IMR-90 (cell line): ENCODE measurements around the gene MLLT3. TPM values are rescaled to one million over a fixed set of nuclear protein-coding genes. Genes with fewer than 3 reads are reported as not detected.

Experiments used
- ATAC-seq: fragments of 200-7000 bp; cut with Tn5 transposase; 2 replicates; pipeline ENCODE4 v1.9.1; 2020; ENCODE audit warnings: low read depth, mild to moderate bottlenecking, moderate library complexity
- BruUV-seq: library from RNA; stranded (reverse); fragments of 400-500 nt; replicated peaks from 2 replicates; lab custom pipeline; 2021; lab: Mats Ljungman, UMichigan
- CTCF ChIA-PET: fragments of 300-600 bp; formaldehyde crosslinking; extraction: SDS; loops from one replicate; lab custom pipeline; 2021; ENCODE audit warnings: antibody characterized with exemption; lab: Yijun Ruan, JAX
- POLR2A ChIA-PET: fragments of 300-600 bp; sonication (Branson Sonifier 250); formaldehyde crosslinking; loops from one replicate; lab custom pipeline; 2022; ENCODE audit warnings: antibody characterized with exemption; ENCODE audit not compliant: unreplicated experiment; lab: Charles Lee
- DNase-seq: peaks from one replicate; pipeline ENCODE4 v3.0.0; 2013
- H2AFZ ChIP-seq: replicated peaks from 2 replicates; pipeline ENCODE3; 2013; ENCODE audit warnings: low read length, mild to moderate bottlenecking; ENCODE audit not compliant: poor library complexity
- H2AK5ac ChIP-seq: 2 replicates; pipeline ENCODE4 v1.6.1; 2013; ENCODE audit warnings: low read depth, low read length, inconsistent platforms
- H2AK9ac ChIP-seq: replicated peaks from 2 replicates; pipeline ENCODE3; 2013; ENCODE audit warnings: mild to moderate bottlenecking, low read depth, low read length, moderate library complexity; ENCODE audit not compliant: poor library complexity
- H2BK120ac ChIP-seq: 2 replicates; pipeline ENCODE4 v1.6.1; 2013; ENCODE audit warnings: low read depth, low read length, inconsistent platforms
- H2BK15ac ChIP-seq: 3 replicates; pipeline ENCODE4 v1.6.1; 2013; ENCODE audit warnings: low read depth, low read length, inconsistent platforms
- H2BK20ac ChIP-seq: 2 replicates; pipeline ENCODE4 v1.6.1; 2013; ENCODE audit warnings: low read depth, mild to moderate bottlenecking, inconsistent platforms, low read length, moderate library complexity
- H2BK5ac ChIP-seq: 2 replicates; pipeline ENCODE4 v1.6.1; 2013; ENCODE audit warnings: mild to moderate bottlenecking, low read depth, low read length, inconsistent platforms; ENCODE audit not compliant: poor library complexity, severe bottlenecking
- H3K14ac ChIP-seq: replicated peaks from 2 replicates; pipeline ENCODE4 v1.6.1; 2013; ENCODE audit warnings: low read depth, low read length, inconsistent platforms
- H3K18ac ChIP-seq: 2 replicates; pipeline ENCODE4 v1.6.1; 2013; ENCODE audit warnings: low read depth, low read length, control low read depth
- H3K23ac ChIP-seq: 2 replicates; pipeline ENCODE4 v1.6.1; 2013; ENCODE audit warnings: low read depth, low read length, inconsistent platforms
- H3K27ac ChIP-seq: 2 replicates; pipeline ENCODE4 v1.5.1; 2013; ENCODE audit warnings: mild to moderate bottlenecking, control low read depth, low read length; ENCODE audit not compliant: insufficient read depth
- H3K27me3 ChIP-seq: 2 replicates; pipeline ENCODE4 v1.6.1; 2013; ENCODE audit warnings: low read length; ENCODE audit not compliant: control insufficient read depth, insufficient read depth
- H3K36me3 ChIP-seq: 2 replicates; pipeline ENCODE4 v1.6.1; 2013; ENCODE audit warnings: low read length, mixed read lengths; ENCODE audit not compliant: control insufficient read depth, insufficient read depth
- H3K4ac ChIP-seq: 2 replicates; pipeline ENCODE4 v1.6.1; 2013; ENCODE audit warnings: low read depth, low read length, inconsistent platforms
- H3K4me1 ChIP-seq: 2 replicates; pipeline ENCODE4 v1.6.1; 2013; ENCODE audit warnings: low read length, mixed read lengths; ENCODE audit not compliant: control insufficient read depth, insufficient read depth
- H3K4me2 ChIP-seq: 2 replicates; pipeline ENCODE4 v1.6.1; 2013; ENCODE audit warnings: low read depth, mild to moderate bottlenecking, control low read depth, low read length, moderate library complexity
- H3K4me3 ChIP-seq: 2 replicates; pipeline ENCODE4 v1.5.1; 2013; ENCODE audit warnings: low read depth, mild to moderate bottlenecking, control low read depth, low read length, moderate library complexity; ENCODE audit not compliant: insufficient read depth
- H3K56ac ChIP-seq: 2 replicates; pipeline ENCODE4 v1.6.1; 2013; ENCODE audit warnings: low read length, inconsistent platforms; ENCODE audit not compliant: insufficient read depth; ENCODE audit errors: extremely low read depth
- H3K79me1 ChIP-seq, 2 experiments: 2 replicates each; pipeline ENCODE4 v1.6.1; 2013; ENCODE audit warnings: low read length in 2 of 2, inconsistent platforms in 1 of 2, low read depth in 1 of 2
- H3K9ac ChIP-seq: 2 replicates; pipeline ENCODE4 v1.6.1; 2013; ENCODE audit warnings: low read depth, low read length, control low read depth
- H3K9me1 ChIP-seq: 2 replicates; pipeline ENCODE4 v1.6.1; 2013; ENCODE audit warnings: low read length, inconsistent platforms; ENCODE audit not compliant: insufficient read depth
- H3K9me3 ChIP-seq: 2 replicates; pipeline ENCODE4 v1.6.1; 2013; ENCODE audit warnings: low read length; ENCODE audit not compliant: control insufficient read depth, insufficient read depth
- H4K20me1 ChIP-seq: 2 replicates; pipeline ENCODE4 v1.6.1; 2013; ENCODE audit warnings: low read length, inconsistent platforms; ENCODE audit not compliant: insufficient read depth
- H4K5ac ChIP-seq: 2 replicates; pipeline ENCODE4 v1.6.1; 2013; ENCODE audit warnings: mild to moderate bottlenecking, low read depth, low read length, control low read depth
- H4K8ac ChIP-seq, 2 experiments: 2 replicates each; pipeline ENCODE4 v1.6.1; 2013; ENCODE audit warnings: low read depth in 2 of 2, low read length in 2 of 2, control low read depth in 1 of 2, inconsistent platforms in 1 of 2
- H4K91ac ChIP-seq: 2 replicates; pipeline ENCODE4 v1.6.1; 2013; ENCODE audit warnings: low read depth, low read length, inconsistent platforms; ENCODE audit not compliant: insufficient read depth
- BHLHE40 ChIP-seq: fragments of 150-350 bp; IDR thresholded peaks from 2 replicates; pipeline ENCODE4 v1.6.1; 2016; ENCODE audit warnings: mild to moderate bottlenecking, low read depth, low read length
- CEBPB ChIP-seq: IDR thresholded peaks from 2 replicates; pipeline ENCODE4 v1.6.1; 2012; ENCODE audit warnings: low read depth, low read length, improper control_type of control experiment
- CHD1 ChIP-seq: IDR thresholded peaks from 2 replicates; pipeline ENCODE4 v1.6.1; 2012; ENCODE audit warnings: low read depth, low read length, improper control_type of control experiment
- ELK1 ChIP-seq: fragments of 150-350 bp; IDR thresholded peaks from 2 replicates; pipeline ENCODE4 v1.6.1; 2016; ENCODE audit warnings: low read depth, mild to moderate bottlenecking, low read length, moderate library complexity, borderline replicate concordance
- FOS ChIP-seq: fragments of 150-350 bp; IDR thresholded peaks from 2 replicates; pipeline ENCODE4 v1.6.1; 2016; ENCODE audit warnings: low read depth, low read length
- MAFK ChIP-seq: IDR thresholded peaks from 2 replicates; pipeline ENCODE4 v1.6.1; 2012; ENCODE audit warnings: low read depth, low read length, improper control_type of control experiment
- MAZ ChIP-seq: IDR thresholded peaks from 2 replicates; pipeline ENCODE4 v1.6.1; 2012; ENCODE audit warnings: low read depth, mild to moderate bottlenecking, low read length, improper control_type of control experiment, moderate library complexity, borderline replicate concordance
- MXI1 ChIP-seq: IDR thresholded peaks from 2 replicates; pipeline ENCODE4 v1.6.1; 2012; ENCODE audit warnings: low read depth, mild to moderate bottlenecking, low read length, moderate library complexity, borderline replicate concordance
- NFE2L2 ChIP-seq: fragments of 150-350 bp; IDR thresholded peaks from 2 replicates; pipeline ENCODE4 v1.6.1; 2016; ENCODE audit warnings: low read depth, mild to moderate bottlenecking, low read length
- POLR2A ChIP-seq: IDR thresholded peaks from 2 replicates; pipeline ENCODE4 v1.6.1; 2012; ENCODE audit warnings: mild to moderate bottlenecking, low read depth, low read length
- RAD21 ChIP-seq: IDR thresholded peaks from 2 replicates; pipeline ENCODE4 v1.6.1; 2012; ENCODE audit warnings: low read length, improper control_type of control experiment
- RCOR1 ChIP-seq: IDR thresholded peaks from 2 replicates; pipeline ENCODE4 v1.6.1; 2012; ENCODE audit warnings: mild to moderate bottlenecking, low read length, improper control_type of control experiment; ENCODE audit not compliant: insufficient replicate concordance
- RFX5 ChIP-seq: IDR thresholded peaks from 2 replicates; pipeline ENCODE4 v1.8.0; 2012; ENCODE audit warnings: low read depth, mild to moderate bottlenecking, low read length, moderate library complexity
- SMC3 ChIP-seq: fragments of 150-350 bp; IDR thresholded peaks from 2 replicates; pipeline ENCODE4 v1.6.1; 2016; ENCODE audit warnings: low read depth, mild to moderate bottlenecking, antibody characterized with exemption, low read length, moderate library complexity
- USF2 ChIP-seq: fragments of 150-350 bp; IDR thresholded peaks from 2 replicates; pipeline ENCODE4 v1.6.1; 2017; ENCODE audit warnings: mild to moderate bottlenecking, antibody characterized with exemption, low read length, low read depth
- WGBS, 2 experiments: methylation state at CpG; one replicate each; pipeline versions ENCODE4 v1.1.5 to v1.1.7; 2013; ENCODE audit warnings: missing lambda C conversion rate in 2 of 2; ENCODE audit not compliant: insufficient read length in 1 of 2; ENCODE audit errors: extremely low coverage in 2 of 2; 5-methylcytosine and 5-hydroxymethylcytosine counted together
- dilution Hi-C: fragments of 300-500 bp; cut with HindIII; formaldehyde crosslinking; loops from one replicate; pipeline ENCODE4 v1.14.3; 2018; ENCODE audit warnings: low sequenced_read_pairs; ENCODE audit not compliant: unreplicated experiment
- in situ Hi-C: fragments of 300-500 bp; cut with MboI; formaldehyde crosslinking; loops from 3 replicates; pipeline ENCODE4 v1.14.3; 2019; ENCODE audit warnings: low sequenced_read_pairs, inconsistent platforms, mixed read lengths
- intact Hi-C: fragments of 100-400 bp; cut with micrococcal nuclease; formaldehyde crosslinking; loops from 2 replicates; pipeline ENCODE4 v1.10.0; 2022
- polyA plus RNA-seq, 3 experiments: library from polyadenylated mRNA; depleted of rRNA; stranded (reverse); fragments of >200 nt; gene quantifications; 2 replicates each; pipeline ENCODE4 v1.2.3, GENCODE V29; 2012; ENCODE audit warnings: low replicate concordance in 1 of 3
- total RNA-seq: library from RNA; depleted of rRNA; stranded (reverse); fragments of >200 nt; gene quantifications from 2 replicates; pipeline ENCODE4 v1.2.3, GENCODE V29; 2012
- TF ChIP-seq, protein P1 (sequence below): conservative IDR thresholded peaks from 2 replicates; pipeline ENCODE4 v1.5.1; 2012; ENCODE audit warnings: mild to moderate bottlenecking, low read depth, low read length, improper control_type of control experiment

MLLT3 gene
- total and polyA plus RNA-seq, 2 of the 4 experiments (the other 2 are of a cell fraction), result 10.4 to 21.1 TPM

DNA sequence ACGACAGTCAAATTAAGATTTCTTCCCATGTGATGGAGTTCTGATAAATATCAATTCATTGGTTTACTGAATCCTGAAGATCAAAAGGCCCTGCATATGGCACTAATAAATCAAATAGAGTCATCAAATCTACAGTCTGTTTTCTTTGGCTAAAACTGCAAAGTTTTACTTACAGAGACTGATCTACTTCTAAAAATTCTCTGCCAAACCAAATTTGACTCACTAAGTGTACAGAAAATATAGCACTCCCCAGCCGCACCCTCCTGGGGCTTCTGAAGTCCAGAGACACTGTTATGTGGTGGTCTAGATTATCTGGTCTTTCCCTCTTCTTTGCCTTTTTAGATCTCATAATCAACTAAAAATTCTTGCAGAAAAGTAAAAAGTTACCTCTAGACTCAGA is 237.7 kb downstream of the MLLT3 start:
- Histone ChIP-seq H3K18ac (no peak overlapping the region), H3K79me1 (no peaks in the 10 kb centered on the region; a peak in 1 of 4 replicates), H3K23ac (no peak overlapping the region), H3K9me3 (no peaks in the 10 kb centered on the region), H3K9ac (no peak overlapping the region), H3K4me2 (no peak overlapping the region), H4K20me1 (no peaks in the 10 kb centered on the region), H4K5ac (no peak overlapping the region), H3K9me1 (no peaks in the 10 kb centered on the region), H2BK20ac (no peak overlapping the region), H2AK9ac (no peak overlapping the region), H2BK120ac (no peak overlapping the region), H3K36me3 (no peaks in the 10 kb centered on the region), H2AK5ac (no peak overlapping the region), H2BK15ac (no peak overlapping the region), H3K4ac (no peak overlapping the region), H2BK5ac (no peak overlapping the region), H3K4me1 (peaks cover 7% of the 10 kb centered on the region), H4K91ac (no peak overlapping the region), H3K56ac (no peak overlapping the region), H3K14ac (no peak overlapping the region), H2AFZ (no peak overlapping the region), H4K8ac (no peak overlapping the region), H3K27ac (no peak overlapping the region), H3K27me3 (no peaks in the 10 kb centered on the region), H3K4me3 (no peak overlapping the region)
- BruUV-seq, result no TSS peak
- DNase-seq (no peak), ATAC-seq (no peak)
- ChIA-PET POLR2A (no interaction called here), CTCF (no interaction called here)
- TF ChIP-seq RAD21 (no peak), ELK1 (no peak), MAZ (no peak), POLR2A (no peak), BHLHE40 (no peak), SMC3 (no peak), RCOR1 (no peak), USF2 (no peak), CEBPB (no peak), FOS (no peak), MAFK (no peak), RFX5 (no peak), CHD1 (no peak), NFE2L2 (no peak), MXI1 (no peak)
- TF ChIP-seq, protein P1, sequence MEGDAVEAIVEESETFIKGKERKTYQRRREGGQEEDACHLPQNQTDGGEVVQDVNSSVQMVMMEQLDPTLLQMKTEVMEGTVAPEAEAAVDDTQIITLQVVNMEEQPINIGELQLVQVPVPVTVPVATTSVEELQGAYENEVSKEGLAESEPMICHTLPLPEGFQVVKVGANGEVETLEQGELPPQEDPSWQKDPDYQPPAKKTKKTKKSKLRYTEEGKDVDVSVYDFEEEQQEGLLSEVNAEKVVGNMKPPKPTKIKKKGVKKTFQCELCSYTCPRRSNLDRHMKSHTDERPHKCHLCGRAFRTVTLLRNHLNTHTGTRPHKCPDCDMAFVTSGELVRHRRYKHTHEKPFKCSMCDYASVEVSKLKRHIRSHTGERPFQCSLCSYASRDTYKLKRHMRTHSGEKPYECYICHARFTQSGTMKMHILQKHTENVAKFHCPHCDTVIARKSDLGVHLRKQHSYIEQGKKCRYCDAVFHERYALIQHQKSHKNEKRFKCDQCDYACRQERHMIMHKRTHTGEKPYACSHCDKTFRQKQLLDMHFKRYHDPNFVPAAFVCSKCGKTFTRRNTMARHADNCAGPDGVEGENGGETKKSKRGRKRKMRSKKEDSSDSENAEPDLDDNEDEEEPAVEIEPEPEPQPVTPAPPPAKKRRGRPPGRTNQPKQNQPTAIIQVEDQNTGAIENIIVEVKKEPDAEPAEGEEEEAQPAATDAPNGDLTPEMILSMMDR, result no peak
- WGBS, 2 experiments, result no CpG with 5 or more reads among the region's 2 CpGs
- in situ Hi-C loops (no loop called here), dilution Hi-C loops (no loop called here), intact Hi-C loops (no loop called here)
